H1 (cell line): ENCODE results near the gene ATP2B1. TPM values are rescaled to one million over a fixed set of nuclear protein-coding genes. Genes with fewer than 3 reads are reported as not detected.

ENCODE experiments used
- CTCF ChIA-PET: fragments of 300-600 bp; sonication (Branson Sonifier 250); formaldehyde crosslinking; loops from one replicate; lab custom pipeline; 2021; ENCODE audit not compliant: partially characterized antibody; lab: Charles Lee
- POLR2A ChIA-PET: fragments of 300-600 bp; sonication (Branson Sonifier 250); formaldehyde crosslinking; loops from one replicate; lab custom pipeline; 2021; ENCODE audit warnings: inconsistent platforms; ENCODE audit not compliant: partially characterized antibody; lab: Charles Lee
- DNase-seq, 2 experiments: peaks; one replicate each; pipeline versions ENCODE4 v3.0.0 to v3.0.0-alpha.2; 2010 to 2022; ENCODE audit warnings: low spot score in 2 of 2, low read depth in 1 of 2, mixed read lengths in 1 of 2
- FAIRE-seq: peaks from 2 replicates; lab custom pipeline; 2011; peaks lifted over from hg19 to GRCh38; lab: Jason Lieb, UNC
- H2AFZ ChIP-seq: 2 replicates; pipeline ENCODE4 v1.8.1; 2012; ENCODE audit warnings: low read length, inconsistent platforms
- H2AK5ac ChIP-seq: 2 replicates; pipeline ENCODE4 v1.6.1; 2013; ENCODE audit warnings: low read depth, low read length
- H2BK120ac ChIP-seq: replicated peaks from 2 replicates; pipeline ENCODE3; 2013; ENCODE audit warnings: low read depth, low read length, inconsistent platforms
- H2BK12ac ChIP-seq: 2 replicates; pipeline ENCODE4 v1.6.1; 2013; ENCODE audit warnings: low read depth, low read length
- H2BK15ac ChIP-seq: 2 replicates; pipeline ENCODE4 v1.6.1; 2013; ENCODE audit warnings: low read length
- H2BK20ac ChIP-seq: 2 replicates; pipeline ENCODE4 v1.6.1; 2013; ENCODE audit warnings: low read length
- H2BK5ac ChIP-seq: 2 replicates; pipeline ENCODE4 v1.6.1; 2013; ENCODE audit warnings: low read depth, low read length
- H3K14ac ChIP-seq: 2 replicates; pipeline ENCODE4 v1.6.1; 2013; ENCODE audit warnings: inconsistent platforms; ENCODE audit not compliant: insufficient read length
- H3K18ac ChIP-seq: 2 replicates; pipeline ENCODE4 v1.6.1; 2013; ENCODE audit warnings: low read length; ENCODE audit errors: extremely low read depth
- H3K23ac ChIP-seq: 2 replicates; pipeline ENCODE4 v1.6.1; 2013; ENCODE audit warnings: inconsistent platforms; ENCODE audit not compliant: insufficient read length
- H3K23me2 ChIP-seq: 2 replicates; pipeline ENCODE4 v1.6.1; 2013; ENCODE audit warnings: low read depth, low read length
- H3K27ac ChIP-seq: 2 replicates; pipeline ENCODE4 v1.6.1; 2011; ENCODE audit warnings: low read depth, low read length, inconsistent platforms
- H3K27me3 ChIP-seq, 4 experiments: replicated peaks in 1 of 4; 1 replicate in 1 of 4; 2 replicates in 3 of 4; pipeline versions ENCODE4 v1.6.1 to v1.8.1; 2011 to 2013; ENCODE audit warnings: low read length in 3 of 4, mild to moderate bottlenecking in 3 of 4, inconsistent platforms in 2 of 4, mixed read lengths in 2 of 4, moderate library complexity in 1 of 4; ENCODE audit not compliant: control insufficient read depth in 3 of 4, insufficient read depth in 3 of 4; ENCODE audit errors: extremely low read depth in 1 of 4
- H3K36me3 ChIP-seq, 4 experiments: 2 replicates each; pipeline versions ENCODE4 v1.6.1 to v1.8.1; 2011 to 2013; ENCODE audit warnings: mild to moderate bottlenecking in 4 of 4, low read length in 3 of 4, moderate library complexity in 2 of 4, control low read depth in 1 of 4, inconsistent platforms in 1 of 4; ENCODE audit not compliant: insufficient read depth in 4 of 4, control insufficient read depth in 2 of 4
- H3K4ac ChIP-seq: replicated peaks from 2 replicates; pipeline ENCODE3; 2013; ENCODE audit warnings: low read length, low read depth, mixed read lengths, inconsistent platforms; ENCODE audit not compliant: insufficient read length
- H3K4me1 ChIP-seq, 4 experiments: replicated peaks in 1 of 4; 1 replicate in 1 of 4; 2 replicates in 3 of 4; pipeline versions ENCODE4 v1.6.1 to v1.8.1; 2011 to 2013; ENCODE audit warnings: low read length in 3 of 4, inconsistent platforms in 2 of 4, mixed read lengths in 1 of 4; ENCODE audit not compliant: insufficient read depth in 4 of 4, control insufficient read depth in 3 of 4
- H3K4me2 ChIP-seq, 2 experiments: 2 replicates each; pipeline versions ENCODE4 v1.6.1 to v1.8.1; 2011 to 2013; ENCODE audit warnings: low read depth in 2 of 2, low read length in 2 of 2, control low read depth in 1 of 2, inconsistent platforms in 1 of 2, mild to moderate bottlenecking in 1 of 2; ENCODE audit not compliant: insufficient read depth in 1 of 2
- H3K4me3 ChIP-seq, 4 experiments: fragments of 200-600, 300-600 bp in 1 of 4; sonication (generic), shearing (Covaris generic), sonication (Bioruptor Twin) in 1 of 4; 2 replicates each; pipeline versions ENCODE4 v1.5.1 to v1.8.1; 2011 to 2016; ENCODE audit warnings: low read length in 4 of 4, low read depth in 3 of 4, control low read depth in 2 of 4, inconsistent platforms in 2 of 4, mild to moderate bottlenecking in 2 of 4, mixed read lengths in 1 of 4, moderate library complexity in 1 of 4; ENCODE audit not compliant: insufficient read depth in 2 of 4; ENCODE audit errors: extremely low read depth in 1 of 4
- H3K56ac ChIP-seq: replicated peaks from 2 replicates; pipeline ENCODE3; 2013; ENCODE audit warnings: low read depth, mild to moderate bottlenecking, mixed read lengths, low read length, inconsistent platforms; ENCODE audit not compliant: insufficient read length
- H3K79me1 ChIP-seq: 2 replicates; pipeline ENCODE4 v1.6.1; 2013; ENCODE audit warnings: low read depth, low read length, control low read depth
- H3K79me2 ChIP-seq, 2 experiments: 2 replicates each; pipeline versions ENCODE4 v1.6.1 to v1.8.1; 2012 to 2013; ENCODE audit warnings: low read length in 2 of 2, mild to moderate bottlenecking in 2 of 2, inconsistent platforms in 1 of 2; ENCODE audit not compliant: insufficient read depth in 2 of 2, control insufficient read depth in 1 of 2
- H3K9ac ChIP-seq, 4 experiments: replicated peaks in 1 of 4; 1 replicate in 1 of 4; 2 replicates in 3 of 4; pipeline versions ENCODE4 v1.6.1 to v1.8.1; 2011 to 2013; ENCODE audit warnings: low read depth in 3 of 4, low read length in 3 of 4, control low read depth in 2 of 4, mild to moderate bottlenecking in 2 of 4, moderate library complexity in 2 of 4, inconsistent platforms in 1 of 4; ENCODE audit errors: extremely low read depth in 1 of 4
- H3K9me3 ChIP-seq, 2 experiments: 2 replicates each; pipeline versions ENCODE4 v1.6.1 to v1.8.1; 2012 to 2013; ENCODE audit warnings: mild to moderate bottlenecking in 2 of 2, moderate library complexity in 2 of 2, control low read depth in 1 of 2, inconsistent platforms in 1 of 2, low read depth in 1 of 2, low read length in 1 of 2, mixed read lengths in 1 of 2; ENCODE audit not compliant: insufficient read depth in 2 of 2
- H4K20me1 ChIP-seq, 2 experiments: replicated peaks in 1 of 2; 2 replicates each; pipeline versions ENCODE3 to v1.8.1; 2011 to 2013; ENCODE audit warnings: inconsistent platforms in 2 of 2, low read length in 2 of 2, mild to moderate bottlenecking in 1 of 2; ENCODE audit not compliant: insufficient read depth in 2 of 2, control insufficient read depth in 1 of 2
- H4K5ac ChIP-seq: 2 replicates; pipeline ENCODE4 v1.6.1; 2013; ENCODE audit warnings: low read length, low read depth, mixed read lengths, inconsistent platforms; ENCODE audit not compliant: insufficient read length
- H4K8ac ChIP-seq: 2 replicates; pipeline ENCODE4 v1.8.0; 2013; ENCODE audit warnings: mild to moderate bottlenecking, moderate library complexity, low read length, inconsistent platforms; ENCODE audit not compliant: insufficient read depth; ENCODE audit errors: extremely low read depth
- H4K91ac ChIP-seq: replicated peaks from 2 replicates; pipeline ENCODE3; 2013; ENCODE audit warnings: low read length, mixed read lengths, inconsistent platforms; ENCODE audit not compliant: insufficient read length
- RBBP5 ChIP-seq: IDR thresholded peaks from 2 replicates; pipeline ENCODE4 v1.7.1; 2012; ENCODE audit warnings: low read depth, mild to moderate bottlenecking, inconsistent platforms, low read length, moderate library complexity, borderline replicate concordance
- SIRT6 ChIP-seq: IDR thresholded peaks from one replicate; pipeline ENCODE4 v1.7.1; 2012; ENCODE audit warnings: low read length, inconsistent platforms
- SRF ChIP-seq: IDR thresholded peaks from 2 replicates; pipeline ENCODE4 v1.6.1; 2011; ENCODE audit warnings: mild to moderate bottlenecking, low read depth, low read length, moderate library complexity
- polyA plus RNA-seq, 7 experiments: library from polyadenylated mRNA; depleted of rRNA in 3 of 7; stranded (reverse) in 5 of 7; unstranded in 2 of 7; fragments of >200 nt in 5 of 7; fragments of 200-250 nt in 2 of 7; gene quantifications; 1 replicate in 5 of 7; 2 replicates in 1 of 7; 4 replicates in 1 of 7; pipeline versions ENCODE4 v1.2.1 to v1.2.3, GENCODE V29; 2011 to 2013; ENCODE audit warnings: missing spikeins in 2 of 7, mixed read lengths in 2 of 7
- total RNA-seq: library from RNA; stranded (reverse); fragmentation: NEBNext Ultra II Directional; extraction: Animal tissue kit (Norgen Biotek cat#: 25700); gene quantifications from 2 replicates; pipeline ENCODE4 v1.2.1, GENCODE V29; 2021

The ATP2B1 gene
- total and polyA plus RNA-seq, 2 of the 8 experiments (the other 6 are each of a cell fraction or from before 2014, with no cell fraction given) = 4.3 to 32.0 TPM

DNA sequence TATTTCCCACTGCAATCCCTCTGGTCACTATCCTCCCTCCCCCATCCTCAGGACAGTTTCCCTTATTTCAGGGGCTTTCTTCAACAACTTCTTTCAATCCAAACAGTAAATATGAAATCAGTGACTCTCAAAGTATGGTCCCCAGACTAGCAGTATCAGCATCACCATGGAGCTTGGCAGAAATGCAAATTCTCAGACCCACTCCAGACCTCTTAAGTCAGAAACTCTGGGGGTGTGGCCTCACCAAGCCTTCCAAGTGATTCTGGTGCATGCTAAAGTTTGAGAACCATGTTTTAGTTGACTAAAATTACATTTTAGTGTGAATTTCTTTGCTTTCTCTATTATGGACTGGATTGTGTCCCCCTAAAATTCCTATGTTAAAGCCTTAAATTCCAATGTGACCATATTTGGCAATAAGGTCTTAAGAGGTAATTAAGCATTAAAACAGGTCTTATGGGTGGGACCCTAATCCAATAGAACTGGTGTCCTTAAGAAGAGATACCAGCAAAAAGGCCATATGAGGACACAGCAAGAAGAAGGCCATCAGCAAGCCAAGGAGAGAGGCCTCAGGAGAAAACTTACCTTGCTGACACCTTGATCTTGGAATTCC lies 23.2 kb downstream of the ATP2B1 start:
- no peak for FAIRE-seq
- no peak overlapping the region for H3K4me3 ChIP-seq

More for the DNA sequence above, 23.2 kb downstream of the ATP2B1 start:
- ChIA-PET CTCF (no interaction called here), POLR2A (no interaction called here)
- DNase-seq = no peak
- H3K23ac ChIP-seq = no peak overlapping the region
- no peaks in the 10 kb centered on the region for H4K20me1 ChIP-seq
- H3K9ac ChIP-seq = no peak overlapping the region
- H4K91ac ChIP-seq = no peak overlapping the region
- H3K56ac ChIP-seq = no peak overlapping the region
- H2BK12ac ChIP-seq = no peak overlapping the region
- H3K14ac ChIP-seq = no peak overlapping the region
- no peak overlapping the region for H2BK5ac ChIP-seq
- H3K23me2 ChIP-seq = no peaks in the 10 kb centered on the region
- H2AFZ ChIP-seq = no peak overlapping the region
- H2BK15ac ChIP-seq = no peak overlapping the region
- H3K27ac ChIP-seq = no peak overlapping the region
- no peak overlapping the region for H3K4me2 ChIP-seq
- H3K79me2 ChIP-seq = peaks cover 0 to 81% of the 10 kb centered on the region in 2 experiments; a peak in 2 of 4 replicates
- H3K4me1 ChIP-seq = no peaks in the 10 kb centered on the region
- H4K8ac ChIP-seq = no peak overlapping the region
- no peak overlapping the region for H2BK120ac ChIP-seq
- H3K9me3 ChIP-seq = peaks cover 0 to 5% of the 10 kb centered on the region in 2 experiments; a peak in 1 of 4 replicates
- no peaks in the 10 kb centered on the region; the same call in 1 of the 2 replicates for H3K79me1 ChIP-seq
- H2BK20ac ChIP-seq = no peak overlapping the region
- H3K36me3 ChIP-seq = no peaks in the 10 kb centered on the region
- H4K5ac ChIP-seq = no peak overlapping the region
- no peaks in the 10 kb centered on the region for H3K27me3 ChIP-seq
- no peak overlapping the region for H2AK5ac ChIP-seq
- H3K4ac ChIP-seq = no peak overlapping the region
- no peak overlapping the region for H3K18ac ChIP-seq
- TF ChIP-seq RBBP5 (no peak), SRF (peak; percentile 66; the same call in 1 of the 2 replicates), SIRT6 (no peak)
